Endometrium (tissue), 2 donors: Measurements from ENCODE around the gene CDH18.
A peak's percentile ranks its signal among the peaks of the same experiment; 100 is the strongest.

Source experiments
- FAIRE-seq: peaks from 2 replicates; lab custom pipeline; 2012; peaks lifted over from hg19 to GRCh38; lab: Jason Lieb, UNC
- donor health status: control.
- donor health status: control.

CDH18 gene

DNA sequence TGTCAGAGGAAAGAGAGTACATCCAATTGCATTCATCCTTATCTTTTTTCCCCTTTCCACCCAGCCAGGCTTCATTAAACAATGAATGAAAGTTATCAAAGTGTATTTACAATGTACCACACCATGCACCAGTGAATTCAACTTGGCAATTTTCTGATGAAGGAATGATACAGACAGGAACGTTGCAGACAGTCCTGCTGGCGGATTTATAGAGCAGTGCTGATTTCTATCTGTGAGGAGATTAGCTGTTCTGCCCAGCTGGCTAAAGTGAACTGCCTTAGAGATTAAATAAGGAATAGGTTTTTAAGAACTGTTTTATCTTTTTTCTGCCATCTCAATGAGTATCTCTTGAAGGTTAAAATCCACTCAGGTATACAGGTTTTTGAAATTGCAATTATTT lies 403.9 kb downstream of the CDH18 start:
- FAIRE-seq = no peak

DNA sequence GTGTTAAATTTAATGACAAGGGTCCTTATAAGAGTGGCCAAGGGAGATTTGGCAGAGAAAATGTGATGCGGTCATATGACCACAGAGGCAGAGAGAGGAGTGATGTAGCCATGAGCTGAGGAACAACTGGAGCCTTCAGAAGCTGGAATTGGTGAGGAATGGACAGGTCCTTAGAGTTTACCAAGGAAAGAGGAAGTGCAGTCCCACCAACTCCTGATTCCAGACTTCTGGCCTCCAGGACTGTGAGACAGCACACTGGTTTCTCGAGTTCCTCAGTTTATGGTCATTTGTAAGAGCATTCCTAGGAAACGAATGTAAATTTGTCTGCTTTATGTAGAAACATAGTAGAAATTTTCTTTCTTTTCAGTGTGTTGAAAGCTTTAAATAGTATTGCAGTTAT lies 410.1 kb downstream of the CDH18 start:
- FAIRE-seq = no peak

DNA sequence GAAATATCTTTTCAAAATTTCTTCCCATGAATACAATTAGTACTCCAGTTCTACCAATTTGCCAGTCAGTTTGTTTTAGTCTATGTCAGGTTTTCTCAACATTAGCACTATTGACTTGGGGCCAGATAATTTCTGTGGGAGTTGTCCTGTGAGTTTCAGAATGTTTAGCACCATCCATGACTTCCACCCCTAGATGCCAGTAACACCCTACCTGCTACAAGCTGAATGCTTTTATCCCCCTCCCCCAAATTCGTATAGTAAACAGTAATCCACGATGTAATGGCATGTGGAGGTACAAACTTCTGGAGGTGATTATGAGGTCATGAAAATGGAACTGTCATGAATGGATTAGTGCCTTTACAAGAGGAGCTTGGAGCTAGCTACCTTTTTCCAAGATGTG lies 420.0 kb downstream of the CDH18 start:
- no peak for FAIRE-seq

DNA sequence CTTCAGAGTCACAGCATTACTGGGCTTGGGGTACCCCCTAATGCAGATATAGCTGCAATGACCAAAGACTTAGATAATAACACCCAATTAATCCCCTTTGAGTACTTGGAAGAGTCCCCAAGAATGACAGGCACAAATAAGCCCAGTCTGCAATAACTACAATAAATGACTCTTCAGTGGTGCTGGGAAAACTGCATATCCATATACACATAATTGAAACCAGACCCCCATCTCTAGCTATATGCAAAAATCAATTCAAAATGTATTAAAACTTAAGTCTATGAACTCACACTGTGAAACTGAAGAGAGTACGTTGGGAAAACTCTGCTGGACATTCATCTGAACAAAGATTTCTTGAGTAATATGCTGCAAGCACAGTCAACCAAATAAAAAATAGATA lies 422.5 kb downstream of the CDH18 start:
- FAIRE-seq = no peak

DNA sequence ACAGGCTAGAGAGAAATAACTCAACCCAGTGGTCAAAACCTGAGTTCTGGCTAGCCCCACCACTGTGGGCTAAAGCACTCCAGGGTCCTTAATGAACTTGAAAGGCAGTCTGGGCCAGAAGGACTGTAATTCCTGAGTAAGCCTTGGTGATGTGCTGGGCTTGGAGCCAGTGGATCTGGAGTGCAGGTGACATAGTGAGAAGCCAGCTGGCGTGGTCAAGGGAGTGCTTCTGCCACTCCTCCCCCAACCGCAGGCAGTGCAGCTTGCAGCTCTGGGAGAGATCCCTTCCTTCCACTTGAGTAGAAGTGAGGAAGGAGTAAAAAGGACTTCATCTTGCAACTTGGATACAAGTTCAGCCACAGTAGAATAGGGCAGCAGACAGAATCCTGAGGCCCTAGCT lies 424.0 kb downstream of the CDH18 start:
- FAIRE-seq = no peak

DNA sequence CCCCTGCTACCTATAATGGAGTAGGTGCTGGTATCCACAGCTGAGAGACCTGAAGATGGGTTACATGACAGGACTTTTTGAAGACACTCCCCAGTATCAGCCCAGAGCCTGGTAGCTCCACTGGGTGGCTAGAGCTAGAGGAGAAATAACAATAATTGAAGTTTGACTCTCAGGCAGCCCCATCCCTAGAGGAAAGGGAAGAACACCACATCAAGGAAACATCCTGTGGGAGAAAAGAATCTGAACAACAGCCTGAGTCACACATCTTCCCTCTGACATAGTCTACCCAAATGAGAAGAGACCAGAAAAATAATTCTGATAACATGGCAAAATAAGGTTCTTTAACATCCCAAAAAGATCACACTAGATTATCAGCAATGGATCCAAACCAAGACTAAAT lies 432.1 kb downstream of the CDH18 start:
- FAIRE-seq = no peak

DNA sequence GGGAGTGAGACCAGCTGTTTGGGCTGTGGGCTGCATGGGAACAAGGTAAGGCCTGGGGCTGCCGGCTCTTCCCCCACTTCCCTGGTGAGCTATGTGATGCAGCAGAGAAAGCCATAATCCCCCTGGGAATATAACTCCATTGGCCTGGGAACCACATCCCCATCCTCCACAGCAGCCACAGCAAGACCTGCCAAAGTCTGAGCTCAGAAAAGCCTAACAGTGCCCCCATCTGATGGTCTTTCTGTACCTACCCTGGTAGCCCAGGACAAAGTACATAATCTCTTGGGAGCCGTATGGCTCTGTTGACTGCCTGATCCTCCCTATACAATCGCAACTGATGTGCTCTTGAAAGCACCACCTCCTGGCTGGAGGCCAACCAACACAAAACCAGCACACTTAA lies 432.6 kb downstream of the CDH18 start:
- no peak for FAIRE-seq

DNA sequence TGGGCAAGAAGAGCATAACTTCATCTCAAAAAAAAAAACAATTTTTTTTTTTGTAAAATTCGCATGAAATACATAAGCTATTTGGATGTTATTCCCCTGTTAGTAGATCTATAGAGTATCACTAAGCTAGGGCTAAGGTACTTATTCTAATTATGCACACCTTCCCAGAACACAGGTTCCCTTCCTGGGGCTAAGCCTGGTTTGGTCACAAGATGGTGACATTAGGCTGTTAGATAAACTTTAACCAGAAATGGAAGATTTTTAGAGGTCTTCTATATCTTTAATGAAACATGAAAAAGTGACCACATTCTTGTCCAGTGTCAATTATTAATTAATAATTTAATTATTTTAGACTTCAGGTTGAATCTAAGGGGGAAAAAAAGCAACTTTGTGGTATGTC lies 433.5 kb downstream of the CDH18 start:
- FAIRE-seq = no peak

DNA sequence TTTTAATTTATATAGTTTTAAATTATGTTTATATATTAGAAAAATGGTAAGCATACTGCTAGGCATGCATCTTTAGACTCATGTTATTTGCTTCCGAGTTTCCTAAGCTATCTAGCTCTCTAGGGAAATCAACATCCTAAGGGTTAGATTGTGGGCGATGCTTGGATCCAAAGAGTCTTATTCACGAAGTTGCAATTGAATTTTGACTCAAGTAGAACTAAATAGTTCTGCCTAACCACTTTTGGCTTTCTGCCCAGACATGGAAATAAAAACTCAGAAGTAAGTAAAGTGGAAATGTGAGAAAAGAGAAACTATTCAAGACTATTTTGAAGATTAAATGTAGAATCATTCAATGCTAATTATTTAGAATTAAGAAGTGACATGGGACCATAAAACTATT lies 440.4 kb downstream of the CDH18 start:
- peak; percentile 21 for FAIRE-seq

DNA sequence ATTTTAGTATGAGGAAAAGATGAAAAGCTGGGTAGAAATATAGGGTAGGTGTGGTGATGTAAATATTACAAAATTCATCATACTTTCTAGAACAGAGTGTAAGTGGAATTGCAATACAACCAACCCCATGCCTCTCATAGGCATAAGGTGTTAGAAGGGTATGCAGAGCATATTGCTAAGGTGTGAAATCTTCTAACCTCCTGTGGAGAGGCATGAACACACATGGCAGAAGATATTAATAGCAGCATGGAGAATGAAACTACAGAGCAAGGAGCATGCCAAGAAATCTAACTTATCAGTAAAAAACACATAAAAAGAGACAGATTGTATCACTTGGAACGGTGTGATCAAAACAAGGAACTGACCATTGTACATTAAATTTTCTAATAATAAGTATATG lies 441.5 kb downstream of the CDH18 start:
- FAIRE-seq = no peak

DNA sequence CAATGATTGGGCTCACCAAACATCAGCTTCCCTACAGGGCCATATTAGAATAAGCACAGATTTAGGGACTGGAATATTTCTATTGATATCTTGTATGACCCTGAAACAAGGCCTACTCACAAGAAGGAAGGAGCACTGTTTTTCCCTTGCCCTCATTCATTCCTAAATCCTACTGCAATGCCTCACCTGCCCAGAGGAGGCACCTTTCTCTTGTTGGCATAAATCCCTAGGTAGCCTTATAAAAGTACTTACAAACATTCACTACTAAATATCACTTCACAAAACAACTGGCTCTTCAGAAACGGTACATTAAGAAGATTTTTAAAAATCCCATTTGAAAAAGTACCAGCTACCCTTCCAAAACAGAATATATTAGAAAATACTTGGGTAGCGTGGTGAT lies 449.4 kb downstream of the CDH18 start:
- no peak for FAIRE-seq

DNA sequence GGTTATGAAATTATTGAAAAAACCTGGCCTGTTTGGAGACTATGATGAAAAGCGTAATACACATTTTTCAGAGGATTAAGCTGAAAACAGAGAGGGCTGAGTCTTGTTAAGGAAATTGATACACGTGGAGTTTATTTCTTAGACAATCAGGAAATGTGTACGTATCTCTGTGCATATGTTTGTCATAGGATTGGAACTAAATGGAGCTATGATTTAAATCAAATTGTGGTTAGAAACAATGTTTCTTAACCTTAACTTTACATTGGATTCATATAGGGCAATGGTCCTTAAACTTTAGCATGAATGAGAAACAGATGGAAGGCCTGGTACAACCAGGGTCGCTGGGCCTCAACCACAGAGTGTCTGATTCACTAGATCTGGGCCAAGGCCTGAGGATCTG lies 451.6 kb downstream of the CDH18 start:
- no peak for FAIRE-seq

DNA sequence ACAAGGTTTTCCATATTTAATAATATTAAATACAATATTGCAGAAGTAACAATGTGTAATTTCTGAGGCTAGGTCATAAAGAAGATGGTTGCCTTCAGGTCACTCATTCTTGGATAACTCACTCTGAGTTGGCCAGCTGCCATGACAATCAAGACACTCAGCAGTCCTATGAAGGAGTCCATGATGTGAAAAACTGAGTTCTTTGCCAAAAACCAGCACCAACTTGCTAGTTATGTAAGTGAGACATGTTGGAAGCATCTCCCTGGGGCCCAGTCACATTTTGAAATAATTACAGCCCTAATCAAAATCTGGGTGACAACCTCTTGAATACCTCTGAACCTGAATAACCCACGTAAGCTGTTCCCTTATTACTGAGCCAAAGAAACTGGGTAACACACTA lies 453.2 kb downstream of the CDH18 start:
- FAIRE-seq = no peak

DNA sequence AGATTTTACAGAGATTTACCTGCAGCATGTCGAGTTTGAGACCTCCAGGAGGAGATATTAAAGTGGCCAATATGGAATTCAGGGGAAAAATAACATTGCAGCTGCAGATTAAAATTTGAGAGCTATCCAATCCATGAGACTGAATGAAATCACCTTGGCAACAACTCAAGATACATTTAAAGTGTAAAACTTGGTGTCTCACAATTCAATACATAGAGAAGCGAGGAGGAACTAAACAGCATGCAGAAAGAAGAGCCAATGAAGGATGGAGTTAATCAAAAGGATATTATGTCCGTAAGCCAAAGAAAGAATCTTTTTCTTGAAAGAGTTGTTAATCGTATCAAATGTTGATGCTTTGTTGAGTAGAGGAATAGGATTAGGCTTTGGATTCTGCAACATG lies 455.1 kb downstream of the CDH18 start:
- no peak for FAIRE-seq

DNA sequence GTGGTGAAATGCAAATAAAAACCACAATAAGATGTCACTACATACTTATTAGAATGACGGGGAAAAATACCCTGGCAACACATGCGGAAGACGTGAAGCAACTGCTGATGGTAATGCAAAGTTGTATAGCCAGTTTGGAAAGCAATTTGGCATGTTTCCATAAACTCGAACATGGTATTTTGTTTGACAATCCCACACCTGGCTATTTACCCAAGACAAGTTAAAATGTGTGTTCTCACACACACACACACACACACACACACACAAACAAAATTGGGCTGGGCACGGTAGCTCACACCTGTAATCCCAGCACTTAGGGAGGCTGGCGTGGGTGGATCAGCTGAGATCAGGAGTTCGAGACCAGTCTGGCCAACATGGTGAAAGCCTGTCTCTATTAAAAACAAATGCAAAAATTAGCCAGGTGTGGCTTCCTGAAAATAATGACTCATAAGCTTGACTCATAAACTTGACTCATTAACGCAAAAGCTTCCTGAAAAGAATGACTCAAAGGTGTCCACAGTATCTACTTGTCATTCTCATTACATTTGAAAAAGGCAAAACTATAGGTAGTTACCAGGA lies 456.5 kb downstream of the CDH18 start:
- FAIRE-seq = no peak

DNA sequence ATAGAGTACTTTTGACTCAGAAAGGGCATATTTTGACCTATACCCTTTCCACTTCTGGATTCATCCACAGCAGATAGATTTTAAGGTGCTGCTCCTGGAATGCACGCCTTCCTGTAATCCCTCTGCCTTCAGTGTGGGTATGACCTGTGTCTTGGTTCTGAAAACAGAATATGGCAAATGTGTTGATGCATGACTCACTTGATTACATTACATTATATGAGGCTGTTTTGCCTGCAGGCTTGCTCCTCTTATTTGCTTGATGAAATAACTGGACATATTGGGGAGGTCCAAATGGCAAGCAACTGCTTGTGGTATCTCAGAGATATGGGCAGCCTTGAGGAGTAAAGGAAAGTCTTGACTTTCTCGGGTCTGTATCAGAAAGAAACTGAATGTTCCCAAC lies 468.6 kb downstream of the CDH18 start:
- no peak for FAIRE-seq

DNA sequence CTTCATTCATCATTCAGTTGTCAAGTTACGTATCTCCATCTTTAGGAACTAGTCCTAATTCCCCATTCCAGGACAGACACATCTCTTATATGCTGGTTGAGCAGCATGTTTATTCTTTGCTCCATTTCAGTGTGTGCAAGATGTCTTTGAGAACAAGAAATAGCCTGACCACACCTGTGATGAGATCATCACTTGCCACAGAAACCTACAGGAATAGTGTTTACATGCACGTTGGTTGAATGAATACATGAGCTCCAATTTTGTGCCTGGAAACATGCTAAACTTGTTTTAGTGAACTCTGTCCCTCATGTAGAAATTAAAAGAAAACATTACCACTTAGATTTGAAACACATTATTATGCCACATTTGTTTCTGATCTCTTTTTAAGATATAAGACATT lies 489.1 kb downstream of the CDH18 start:
- FAIRE-seq = no peak

DNA sequence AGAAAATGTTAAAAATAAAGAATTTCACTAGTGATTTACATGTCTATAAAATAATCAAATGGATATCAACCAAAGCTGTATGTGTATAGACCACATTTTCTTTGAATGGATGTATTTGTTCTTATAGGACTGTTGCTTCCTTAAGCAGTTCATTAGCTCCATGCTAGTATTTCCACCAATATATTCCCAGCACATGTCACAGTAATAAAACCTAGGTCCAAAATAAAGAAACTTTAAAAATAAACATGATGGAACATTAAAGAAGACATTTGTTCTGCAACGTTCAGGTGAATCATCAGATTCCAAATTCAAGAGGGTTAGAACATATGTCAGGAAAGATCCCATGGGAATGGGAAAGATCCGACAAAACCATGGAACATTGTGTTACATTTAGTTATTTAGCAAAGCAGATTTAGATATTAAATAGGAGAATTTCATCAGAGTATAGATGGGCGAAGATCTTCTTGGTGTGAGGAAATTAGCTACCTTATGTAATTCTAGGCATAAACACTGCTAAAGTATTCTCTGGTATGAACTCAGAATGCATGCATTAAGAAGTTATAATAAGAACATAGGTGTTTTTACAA lies 490.7 kb downstream of the CDH18 start:
- FAIRE-seq = no peak

DNA sequence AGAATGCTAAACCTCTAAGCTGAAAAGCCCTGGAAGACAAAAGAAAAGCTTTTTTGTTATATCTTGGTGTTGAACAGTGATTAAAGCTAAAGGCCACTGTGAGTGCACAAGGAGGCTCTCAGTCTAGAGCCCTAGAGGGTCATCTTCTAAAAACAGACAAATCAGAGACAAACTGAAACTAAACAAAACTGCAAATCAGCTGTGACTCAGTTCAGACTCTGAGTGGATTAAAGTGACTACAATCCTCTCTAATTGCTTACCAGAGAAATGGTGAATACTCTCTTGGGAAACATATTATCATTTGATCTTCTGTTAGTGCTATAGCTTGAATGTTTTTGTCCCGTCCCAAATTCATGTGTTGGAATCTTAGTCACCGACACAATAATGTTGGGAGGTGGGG lies 491.9 kb downstream of the CDH18 start:
- no peak for FAIRE-seq

DNA sequence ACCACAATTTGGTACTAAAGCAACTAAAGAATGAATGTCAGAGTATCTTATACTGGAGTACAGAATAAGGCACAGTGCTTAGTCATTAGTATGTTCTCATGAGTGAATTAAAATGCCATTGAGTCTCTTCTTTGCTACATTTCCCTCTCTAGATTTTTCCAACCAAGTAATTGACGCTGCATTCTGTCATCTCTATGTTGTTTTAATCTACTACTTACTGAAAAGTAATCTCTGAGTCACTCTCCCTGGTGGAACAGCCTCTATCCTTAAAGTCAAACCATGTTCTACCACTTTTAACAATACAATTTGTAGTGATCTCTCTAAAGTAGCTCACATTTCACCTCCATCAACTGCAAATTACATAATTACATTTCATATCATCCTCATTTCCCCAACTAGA lies 495.1 kb downstream of the CDH18 start:
- FAIRE-seq = no peak

DNA sequence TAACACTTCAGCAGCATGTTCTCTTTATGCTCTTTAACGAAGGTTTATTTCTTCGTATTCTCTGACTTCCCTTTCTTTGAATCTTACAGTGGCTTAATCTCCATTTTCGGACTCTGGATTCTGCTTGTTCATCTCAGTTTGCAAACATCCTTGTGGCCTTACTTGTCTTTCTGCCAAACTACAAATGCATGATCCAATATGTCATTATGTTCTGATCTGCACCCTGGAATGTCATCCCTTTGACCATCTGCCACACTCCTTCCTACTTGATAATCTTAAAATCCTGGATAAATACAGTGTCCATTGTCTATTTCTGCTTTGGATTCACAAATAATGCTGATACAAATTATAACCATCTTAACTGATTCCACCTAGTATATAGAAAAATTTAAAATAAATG lies 499.2 kb downstream of the CDH18 start:
- FAIRE-seq = no peak

DNA sequence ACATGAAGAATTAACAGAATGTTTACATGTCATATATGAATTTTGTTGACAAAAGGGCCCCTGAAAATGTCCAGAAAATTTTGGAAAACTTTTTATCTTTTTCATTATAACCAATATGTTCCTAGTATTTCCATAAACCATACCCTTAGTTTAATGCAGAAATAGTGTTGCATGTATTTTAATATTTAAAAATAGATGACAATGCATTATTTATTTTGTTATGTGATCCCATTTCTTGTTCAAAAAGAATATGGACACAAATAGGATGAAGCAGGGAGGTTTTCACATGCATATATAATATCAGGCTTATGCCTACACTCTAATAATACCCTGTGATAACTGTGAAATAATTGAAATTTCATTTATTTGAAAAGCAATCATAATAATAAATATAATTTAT lies 500.5 kb downstream of the CDH18 start:
- FAIRE-seq = no peak

DNA sequence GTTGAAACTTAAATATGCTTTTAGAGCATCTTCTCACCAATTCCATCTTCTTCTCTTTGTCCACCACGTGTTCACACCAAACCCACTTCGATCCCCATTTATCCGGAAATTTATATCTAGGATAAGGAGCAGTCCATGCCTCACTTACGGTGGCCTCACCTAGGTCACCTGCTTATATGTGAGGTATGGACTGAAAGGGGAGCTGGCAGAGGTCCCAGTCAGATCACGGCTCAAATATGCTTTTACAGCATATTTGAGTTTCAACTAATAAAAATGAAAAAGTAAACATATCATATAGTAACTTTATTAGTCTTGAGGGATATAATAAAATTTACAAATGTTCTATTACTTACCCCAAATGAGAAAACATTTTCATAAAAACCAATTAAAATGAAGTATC lies 508.4 kb downstream of the CDH18 start:
- no peak for FAIRE-seq

DNA sequence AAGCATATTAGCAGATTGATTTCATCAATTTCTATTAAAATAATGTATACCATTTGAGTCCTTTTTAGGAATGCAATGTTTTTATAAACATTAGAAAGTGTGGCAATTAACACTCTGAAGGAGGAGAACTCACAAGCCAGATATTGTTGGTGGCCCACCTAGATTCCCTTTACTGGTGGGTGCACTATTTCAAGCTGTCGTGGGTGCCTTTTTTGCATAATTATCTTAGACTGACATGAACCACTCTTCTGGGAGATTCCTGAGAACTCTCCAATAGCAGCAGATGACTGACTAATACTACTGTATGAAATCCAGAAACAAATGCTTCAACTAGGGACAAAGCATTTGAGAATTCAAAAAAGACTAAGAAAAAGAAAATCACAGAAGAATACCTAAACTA lies 526.0 kb downstream of the CDH18 start:
- no peak for FAIRE-seq

DNA sequence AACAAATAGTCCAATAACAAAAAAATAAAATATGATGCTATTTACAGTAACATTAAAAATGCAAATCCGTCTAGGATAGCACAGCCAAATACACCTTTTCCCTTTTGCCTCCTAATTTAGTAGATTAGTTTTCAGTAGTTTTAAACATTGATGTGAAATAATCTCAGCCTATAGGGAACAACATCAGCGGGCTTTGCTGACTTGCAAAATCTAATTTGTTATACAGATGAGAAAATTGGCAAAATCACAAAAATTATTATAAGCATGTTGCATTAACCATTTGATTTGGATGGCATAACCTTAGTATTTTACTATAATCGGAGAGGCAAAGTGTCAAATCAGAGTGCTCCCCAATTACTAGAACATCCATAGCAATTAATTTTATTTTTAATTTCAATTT lies 563.5 kb downstream of the CDH18 start:
- FAIRE-seq = no peak
